ENCODE data around the gene CENPF.
"Not testable (repeated sequence)": the region's sequence is repeated elsewhere in the genome, so short reads cannot be mapped to it uniquely, and the experiment has no call there.

The CENPF gene

GRCh38 chr1:214657299-214657698 lies 54.3 kb downstream of the CENPF start:
- Histone ChIP-seq H3K4me3 (ENCODE audit: low read length) (no peak overlapping the region), H3K27me3 (ENCODE audit: control insufficient read depth, insufficient read depth, low read length) (no peaks in the 10 kb centered on the region), H3K9me3 (ENCODE audit: control insufficient read depth, low read length) (no peaks in the 10 kb centered on the region), H3K4me1 (ENCODE audit: control insufficient read depth, insufficient read depth, low read length) (no peaks in the 10 kb centered on the region), H3K9ac (ENCODE audit: low read length) (no peak overlapping the region), H3K36me3 (ENCODE audit: control insufficient read depth, insufficient read depth, low read length) (no peaks in the 10 kb centered on the region)

DNA sequence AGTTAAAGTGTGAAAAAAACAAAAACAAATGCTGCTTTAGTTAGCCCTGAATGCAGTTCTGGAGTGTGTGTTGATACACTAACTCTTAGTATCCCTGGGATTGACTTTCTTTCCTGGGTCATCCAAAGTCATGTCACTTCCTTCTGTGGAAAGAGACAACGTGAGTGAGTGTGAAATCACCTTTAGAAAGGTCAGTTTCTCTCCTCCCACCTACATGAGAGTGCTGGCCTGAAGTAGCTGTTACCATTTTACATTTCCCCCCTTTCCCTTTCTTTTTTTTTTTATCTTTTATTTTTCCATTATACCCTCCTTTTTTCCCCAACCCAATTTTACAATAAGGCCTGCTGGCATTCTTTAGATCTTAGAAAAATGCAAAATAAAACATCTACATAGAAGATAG lies 55.2 kb downstream of the CENPF start:
- Histone ChIP-seq H3K27me3 (ENCODE audit: control insufficient read depth, insufficient read depth, low read length) (no peaks in the 10 kb centered on the region), H3K9me3 (ENCODE audit: control insufficient read depth, low read length) (no peaks in the 10 kb centered on the region), H3K4me1 (ENCODE audit: control insufficient read depth, insufficient read depth, low read length) (no peaks in the 10 kb centered on the region), H3K36me3 (ENCODE audit: control insufficient read depth, insufficient read depth, low read length) (no peaks in the 10 kb centered on the region), H3K9ac (ENCODE audit: low read length) (no peak overlapping the region), H3K4me3 (ENCODE audit: low read length) (no peak overlapping the region)

- Histone ChIP-seq H3K9me3 (ENCODE audit: control insufficient read depth, low read length) (no peaks in the 10 kb centered on the region), H3K4me1 (ENCODE audit: control insufficient read depth, insufficient read depth, low read length) (no peaks in the 10 kb centered on the region), H3K9ac (ENCODE audit: low read length) (no peak overlapping the region), H3K27me3 (ENCODE audit: control insufficient read depth, insufficient read depth, low read length) (no peaks in the 10 kb centered on the region), H3K4me3 (ENCODE audit: low read length) (no peak overlapping the region), H3K36me3 (ENCODE audit: control insufficient read depth, insufficient read depth, low read length) (no peaks in the 10 kb centered on the region)
Observed at GRCh38 chr1:214658785-214659184, 55.8 kb downstream of the CENPF start.

DNA sequence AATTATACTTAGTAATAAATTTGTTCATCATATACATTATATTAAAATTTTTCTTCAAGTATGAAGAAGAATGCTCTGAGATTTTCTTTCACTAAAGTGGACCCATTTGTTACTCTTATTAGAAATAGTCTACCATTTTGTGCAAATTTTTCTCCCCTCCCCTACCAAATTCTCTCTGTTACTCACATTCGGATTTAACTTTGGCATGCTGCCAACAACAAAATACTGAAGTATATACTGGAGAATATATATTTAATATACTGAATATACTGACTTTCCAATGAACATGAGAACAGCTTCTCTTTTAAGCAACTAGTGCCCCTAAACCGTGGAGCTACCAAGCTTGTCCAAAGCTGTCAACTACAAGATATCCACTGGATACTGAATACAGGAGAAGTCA lies 57.2 kb downstream of the CENPF start:
- Histone ChIP-seq H3K4me3 (ENCODE audit: low read length) (no peak overlapping the region), H3K27me3 (ENCODE audit: control insufficient read depth, insufficient read depth, low read length) (no peaks in the 10 kb centered on the region), H3K4me1 (ENCODE audit: control insufficient read depth, insufficient read depth, low read length) (no peaks in the 10 kb centered on the region), H3K9me3 (ENCODE audit: control insufficient read depth, low read length) (no peaks in the 10 kb centered on the region), H3K36me3 (ENCODE audit: control insufficient read depth, insufficient read depth, low read length) (no peaks in the 10 kb centered on the region), H3K9ac (ENCODE audit: low read length) (no peak overlapping the region)

GRCh38 chr1:214660900-214661299 lies 57.9 kb downstream of the CENPF start:
- Histone ChIP-seq H3K4me1 (ENCODE audit: control insufficient read depth, insufficient read depth, low read length) (no peaks in the 10 kb centered on the region), H3K9me3 (ENCODE audit: control insufficient read depth, low read length) (no peaks in the 10 kb centered on the region), H3K36me3 (ENCODE audit: control insufficient read depth, insufficient read depth, low read length) (no peaks in the 10 kb centered on the region), H3K9ac (ENCODE audit: low read length) (no peak overlapping the region), H3K27me3 (ENCODE audit: control insufficient read depth, insufficient read depth, low read length) (no peaks in the 10 kb centered on the region), H3K4me3 (ENCODE audit: low read length) (no peak overlapping the region)

GRCh38 chr1:214662223-214662785 lies 59.3 kb downstream of the CENPF start:
- Histone ChIP-seq H3K9me3 (ENCODE audit: control insufficient read depth, low read length) (no peaks in the 10 kb centered on the region), H3K4me1 (ENCODE audit: control insufficient read depth, insufficient read depth, low read length) (no peaks in the 10 kb centered on the region), H3K27me3 (ENCODE audit: control insufficient read depth, insufficient read depth, low read length) (no peaks in the 10 kb centered on the region), H3K9ac (ENCODE audit: low read length) (no peak overlapping the region), H3K4me3 (ENCODE audit: low read length) (no peak overlapping the region), H3K36me3 (ENCODE audit: control insufficient read depth, insufficient read depth, low read length) (no peaks in the 10 kb centered on the region)

DNA sequence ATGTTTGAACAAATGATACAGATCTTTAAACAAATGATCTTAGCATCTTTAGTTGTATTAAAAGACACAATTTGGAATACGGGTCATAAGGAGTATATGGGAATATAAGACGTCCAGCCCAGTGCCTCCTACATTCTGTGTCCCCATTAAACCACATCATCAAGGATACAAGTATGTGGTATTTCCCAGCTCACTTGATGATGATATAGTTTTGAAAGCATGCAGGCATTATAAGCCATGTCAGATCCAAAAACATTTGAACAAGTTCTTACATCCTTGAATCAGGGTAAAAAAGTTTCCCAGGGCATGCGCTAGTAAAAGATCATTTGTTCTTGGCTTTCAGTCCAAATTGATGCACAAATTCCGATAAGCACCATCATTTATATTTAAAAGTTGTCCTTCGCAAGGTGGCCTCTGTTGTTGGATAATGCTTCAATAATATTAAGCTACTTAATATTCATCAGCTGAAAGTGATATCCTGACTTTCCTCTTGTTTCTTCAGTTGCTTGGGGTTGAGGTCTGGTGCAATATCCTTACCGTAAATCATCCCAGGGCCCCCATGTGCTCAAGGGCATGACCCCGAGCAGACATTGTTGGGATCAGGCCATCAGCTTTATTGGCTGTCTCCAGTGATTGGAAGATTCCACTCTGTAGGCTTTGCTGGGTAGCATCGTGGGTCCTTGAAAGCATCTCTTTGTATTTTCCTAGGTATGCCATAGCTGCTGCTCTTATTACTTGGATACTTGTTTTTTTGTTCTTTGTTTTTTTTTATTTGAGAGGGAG lies 61.8 kb downstream of the CENPF start:
- no peak overlapping the region for H3K9ac ChIP-seq (ENCODE audit: low read length)

DNA sequence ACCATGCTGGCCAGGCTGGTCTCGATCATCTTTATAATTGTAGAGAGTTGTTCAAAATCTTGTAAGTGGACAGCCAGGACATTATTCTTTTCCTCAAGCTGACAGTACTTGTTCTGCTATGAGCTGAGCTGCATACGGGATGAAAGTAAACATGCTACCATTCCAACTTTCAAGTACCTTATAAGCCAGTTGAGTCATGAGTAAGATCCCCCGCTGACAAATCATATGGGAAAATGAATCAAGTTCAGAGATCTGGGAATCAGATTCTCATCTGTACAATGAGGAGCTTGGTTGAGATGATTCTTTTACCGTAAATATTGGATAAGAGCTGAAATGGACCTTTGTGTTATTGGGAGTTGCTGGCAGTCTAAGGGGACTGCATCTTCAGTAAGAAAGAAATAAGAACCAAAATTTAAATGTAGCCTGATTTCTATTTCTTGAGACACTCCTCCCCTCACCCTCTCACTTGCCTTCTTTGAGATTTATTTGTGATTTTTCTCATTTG lies 62.7 kb downstream of the CENPF start:
- no peaks in the 10 kb centered on the region for H3K4me1 ChIP-seq (ENCODE audit: control insufficient read depth, insufficient read depth, low read length)
- no peaks in the 10 kb centered on the region for H3K9me3 ChIP-seq (ENCODE audit: control insufficient read depth, low read length)
- H3K36me3 ChIP-seq (ENCODE audit: control insufficient read depth, insufficient read depth, low read length): no peaks in the 10 kb centered on the region
- no peak overlapping the region for H3K9ac ChIP-seq (ENCODE audit: low read length)
- H3K27me3 ChIP-seq (ENCODE audit: control insufficient read depth, insufficient read depth, low read length): no peaks in the 10 kb centered on the region
- H3K4me3 ChIP-seq (ENCODE audit: low read length): no peak overlapping the region

More for the DNA sequence above, 61.8 kb downstream of the CENPF start:
- Histone ChIP-seq H3K27me3 (ENCODE audit: control insufficient read depth, insufficient read depth, low read length) (no peaks in the 10 kb centered on the region), H3K9me3 (ENCODE audit: control insufficient read depth, low read length) (no peaks in the 10 kb centered on the region), H3K36me3 (ENCODE audit: control insufficient read depth, insufficient read depth, low read length) (no peaks in the 10 kb centered on the region), H3K4me1 (ENCODE audit: control insufficient read depth, insufficient read depth, low read length) (no peaks in the 10 kb centered on the region), H3K4me3 (ENCODE audit: low read length) (no peak overlapping the region)

DNA sequence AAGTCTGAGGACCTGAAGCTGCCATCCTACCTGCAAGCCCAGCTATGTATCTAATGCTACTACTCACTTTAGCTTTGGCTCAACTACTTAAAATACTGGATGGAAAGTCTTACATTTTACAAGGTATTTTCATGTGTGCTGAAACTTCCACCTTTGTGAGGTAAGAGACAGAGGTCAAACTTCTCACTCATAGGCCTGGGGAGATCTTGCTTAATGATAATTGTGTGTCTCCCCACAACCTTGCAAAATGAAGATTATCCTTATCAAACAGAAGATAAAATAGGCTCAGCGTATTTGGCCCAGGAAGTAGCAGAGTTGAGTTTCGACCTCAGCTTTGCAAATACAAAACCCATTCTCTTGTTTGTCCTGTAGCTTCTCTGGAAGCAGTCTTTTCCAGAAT lies 63.7 kb downstream of the CENPF start:
- H3K36me3 ChIP-seq (ENCODE audit: control insufficient read depth, insufficient read depth, low read length): no peaks in the 10 kb centered on the region
- no peaks in the 10 kb centered on the region for H3K27me3 ChIP-seq (ENCODE audit: control insufficient read depth, insufficient read depth, low read length)
- H3K9ac ChIP-seq (ENCODE audit: low read length): no peak overlapping the region
- no peaks in the 10 kb centered on the region for H3K9me3 ChIP-seq (ENCODE audit: control insufficient read depth, low read length)
- H3K4me3 ChIP-seq (ENCODE audit: low read length): no peak overlapping the region
- H3K4me1 ChIP-seq (ENCODE audit: control insufficient read depth, insufficient read depth, low read length): no peaks in the 10 kb centered on the region

DNA sequence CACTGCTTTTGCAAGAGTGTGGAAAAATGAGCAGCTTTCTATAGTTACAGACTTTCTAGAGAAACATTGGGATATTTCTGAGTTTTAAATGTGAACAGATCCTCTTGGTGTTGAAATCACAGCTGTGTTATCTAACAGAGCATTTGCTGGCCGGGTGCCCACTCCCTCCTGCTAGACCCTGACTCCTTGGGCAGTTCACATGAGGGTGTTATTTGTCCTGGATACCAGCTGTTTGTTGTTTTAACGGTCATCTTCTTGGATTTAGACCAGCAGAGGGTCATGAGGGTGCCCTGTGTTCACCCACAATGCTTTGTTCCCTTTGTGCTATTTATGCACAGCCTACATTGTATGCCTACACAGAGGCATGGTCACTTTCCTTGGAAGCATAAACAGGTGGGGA lies 67.1 kb downstream of the CENPF start:
- Histone ChIP-seq H3K9ac (ENCODE audit: low read length) (no peak overlapping the region), H3K36me3 (ENCODE audit: control insufficient read depth, insufficient read depth, low read length) (no peaks in the 10 kb centered on the region), H3K4me3 (ENCODE audit: low read length) (no peak overlapping the region), H3K9me3 (ENCODE audit: control insufficient read depth, low read length) (no peaks in the 10 kb centered on the region), H3K4me1 (ENCODE audit: control insufficient read depth, insufficient read depth, low read length) (no peaks in the 10 kb centered on the region), H3K27me3 (ENCODE audit: control insufficient read depth, insufficient read depth, low read length) (no peaks in the 10 kb centered on the region)

GRCh38 chr1:214673029-214673428 lies 70.0 kb downstream of the CENPF start:
- not testable (repeated sequence) for H3K36me3 ChIP-seq (ENCODE audit: control insufficient read depth, insufficient read depth, low read length); H3K27me3 ChIP-seq (ENCODE audit: control insufficient read depth, insufficient read depth, low read length); H3K9me3 ChIP-seq (ENCODE audit: control insufficient read depth, low read length); H3K9ac ChIP-seq (ENCODE audit: low read length); H3K4me3 ChIP-seq (ENCODE audit: low read length); H3K4me1 ChIP-seq (ENCODE audit: control insufficient read depth, insufficient read depth, low read length)

GRCh38 chr1:214673576-214673975 lies 70.6 kb downstream of the CENPF start:
- Histone ChIP-seq H3K4me1 (ENCODE audit: control insufficient read depth, insufficient read depth, low read length) (no peaks in the 10 kb centered on the region), H3K4me3 (ENCODE audit: low read length) (no peak overlapping the region), H3K9me3 (ENCODE audit: control insufficient read depth, low read length) (no peaks in the 10 kb centered on the region), H3K27me3 (ENCODE audit: control insufficient read depth, insufficient read depth, low read length) (no peaks in the 10 kb centered on the region), H3K9ac (ENCODE audit: low read length) (no peak overlapping the region), H3K36me3 (ENCODE audit: control insufficient read depth, insufficient read depth, low read length) (no peaks in the 10 kb centered on the region)

Data from mucosa of stomach (tissue), 1 donor.